HL-60 (cell line): Measurements from ENCODE around the gene ABCC1.

Source experiments
- CTCF ChIP-seq: IDR thresholded peaks from one replicate; pipeline ENCODE4 v1.5.1; 2011; ENCODE audit warnings: low read length, control low read depth, inconsistent platforms; ENCODE audit not compliant: insufficient read depth
- GABPA ChIP-seq: IDR thresholded peaks from 2 replicates; pipeline ENCODE4 v1.6.1; 2012; ENCODE audit warnings: low read depth
- POLR2AphosphoS5 ChIP-seq: IDR thresholded peaks from 2 replicates; pipeline ENCODE4 v1.6.1; 2012; ENCODE audit warnings: low read depth
- REST ChIP-seq: IDR thresholded peaks from 2 replicates; pipeline ENCODE4 v1.6.1; 2012; ENCODE audit warnings: low read depth; ENCODE audit not compliant: insufficient replicate concordance
- SPI1 ChIP-seq: IDR thresholded peaks from 2 replicates; pipeline ENCODE4 v1.6.1; 2012; ENCODE audit warnings: low read depth, mild to moderate bottlenecking, borderline replicate concordance

- TF ChIP-seq CTCF (no peak), GABPA (no peak), REST (no peak), POLR2AphosphoS5 (no peak), SPI1 (no peak)
These were observed 214.2 kb downstream of the ABCC1 start for GRCh38 chr16:16163571-16163970.
